ENCODE measurements around the gene TMEM94.

Gene TMEM94

GRCh38 chr17:75494326-75494877, 38.0 kb downstream of the TMEM94 start:
- in situ Hi-C loops (cut with MboI; ENCODE audit: low sequenced_read_pairs), result no loop called here

- in situ Hi-C loops (cut with MboI; ENCODE audit: low sequenced_read_pairs), result no loop called here
These were observed 39.6 kb downstream of the TMEM94 start for GRCh38 chr17:75496005-75496404.

- in situ Hi-C loops (cut with MboI; ENCODE audit: low sequenced_read_pairs), result no loop called here
These were observed 41.7 kb downstream of the TMEM94 start for GRCh38 chr17:75498039-75498725.

- in situ Hi-C loops (cut with MboI; ENCODE audit: low sequenced_read_pairs), result no loop called here
These were observed 42.3 kb downstream of the TMEM94 start for GRCh38 chr17:75498726-75499213.

GRCh38 chr17:75499313-75500022, 43.0 kb downstream of the TMEM94 start:
- in situ Hi-C loops (cut with MboI; ENCODE audit: low sequenced_read_pairs), result no loop called here

- in situ Hi-C loops (cut with MboI; ENCODE audit: low sequenced_read_pairs), result no loop called here
These were observed 44.2 kb downstream of the TMEM94 start for GRCh38 chr17:75500419-75501216.

DNA sequence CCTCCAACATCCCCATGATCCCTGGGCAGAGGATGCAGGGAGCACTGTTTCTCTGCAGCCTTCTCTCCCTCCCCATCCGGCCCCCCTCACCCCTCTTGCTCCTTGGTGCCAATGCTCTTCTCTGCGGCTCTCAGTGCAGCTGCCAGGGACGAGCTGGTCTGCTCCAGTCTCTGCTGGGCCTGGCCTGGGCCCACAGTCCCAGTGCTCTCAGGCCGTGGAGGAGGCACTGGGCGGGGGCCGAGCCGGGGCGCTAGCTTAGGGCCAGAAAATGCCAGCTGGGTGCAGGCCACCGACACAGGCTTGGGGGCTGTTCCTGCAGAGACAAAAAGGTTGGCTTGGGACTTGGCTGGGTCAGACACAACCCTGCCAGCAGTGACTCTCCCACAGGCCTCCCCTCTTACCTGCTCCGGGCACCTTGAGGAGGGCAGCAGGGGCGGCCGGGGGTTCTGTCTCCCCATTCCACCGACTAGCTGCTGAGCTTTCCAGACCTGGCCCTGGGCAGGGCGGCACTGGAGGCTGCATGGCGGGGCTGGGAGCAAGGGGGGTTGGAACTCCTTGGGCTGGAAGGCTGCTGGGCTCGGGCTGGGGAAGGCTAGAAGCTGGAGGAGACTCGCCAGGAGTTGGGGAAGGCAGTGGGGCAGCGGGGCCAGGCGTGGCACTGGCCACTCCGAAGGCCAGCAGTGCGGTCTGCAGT, 45.1 kb downstream of the TMEM94 start:
- in situ Hi-C loops (cut with MboI; ENCODE audit: low sequenced_read_pairs), result no loop called here

DNA sequence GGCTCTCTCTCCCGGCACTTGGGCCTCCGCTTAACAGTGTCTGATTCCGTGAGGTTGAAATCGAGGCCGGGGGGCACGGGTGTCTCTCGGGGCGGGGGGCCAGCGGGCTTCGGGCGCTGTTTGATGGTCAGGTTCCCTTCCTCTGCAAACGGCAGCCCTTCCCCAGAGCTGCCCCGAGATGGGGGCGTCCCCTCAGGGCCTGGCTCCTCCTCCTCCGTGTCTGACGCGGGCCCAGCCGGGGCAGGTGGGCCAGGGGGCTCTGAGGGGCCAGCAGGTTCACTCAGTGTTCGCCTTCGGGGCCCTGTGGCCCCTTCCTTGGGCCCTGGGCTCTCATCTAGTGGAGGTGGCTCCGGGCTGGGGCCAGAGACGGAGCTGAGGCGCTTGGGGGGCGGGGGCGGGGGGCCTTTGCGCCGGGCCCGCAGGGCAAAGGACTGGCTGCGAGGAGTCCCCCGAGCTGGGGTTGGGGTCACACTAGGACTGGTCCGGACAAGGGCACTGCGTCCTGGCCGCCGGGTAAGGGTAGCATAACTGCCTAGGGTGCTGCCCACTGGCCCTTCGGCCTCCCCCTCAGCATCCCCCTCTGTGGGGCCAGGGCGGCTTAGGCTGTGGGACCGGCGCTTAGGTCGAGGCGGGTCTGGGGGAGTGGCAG, 45.8 kb downstream of the TMEM94 start:
- in situ Hi-C loops (cut with MboI; ENCODE audit: low sequenced_read_pairs), result no loop called here

GRCh38 chr17:75502721-75503329, 46.4 kb downstream of the TMEM94 start:
- in situ Hi-C loops (cut with MboI; ENCODE audit: low sequenced_read_pairs), result no loop called here

DNA sequence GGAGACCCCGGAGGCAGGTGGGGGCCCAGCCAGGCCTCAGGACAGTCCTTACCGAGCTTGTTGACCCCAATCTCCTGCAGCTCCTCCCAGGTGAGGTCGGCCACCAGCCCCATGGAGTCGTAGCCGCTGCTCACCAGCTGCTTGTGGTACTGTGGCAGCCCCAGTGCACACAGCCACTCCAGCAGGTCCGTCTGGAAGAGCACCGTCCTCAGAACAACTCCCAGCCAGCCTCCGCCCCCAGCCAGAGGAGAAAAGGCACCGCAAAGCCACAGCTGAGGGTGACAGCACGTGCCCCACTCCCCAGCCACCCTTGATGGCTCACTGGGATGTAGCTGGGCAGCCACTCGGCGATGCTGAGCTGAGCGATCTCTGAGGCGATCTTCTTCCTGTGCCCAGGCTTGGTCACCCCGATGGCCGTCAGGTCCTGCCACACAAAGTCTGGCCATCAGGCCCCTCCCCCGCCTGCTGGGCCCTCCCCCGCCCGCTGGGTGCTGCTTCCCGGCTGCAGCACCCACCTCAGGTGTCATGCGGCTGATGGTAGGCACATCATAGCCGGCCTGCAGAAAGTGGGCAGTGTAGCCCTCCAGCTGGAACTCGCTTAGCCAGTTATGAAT, 47.0 kb downstream of the TMEM94 start:
- in situ Hi-C loops (cut with MboI; ENCODE audit: low sequenced_read_pairs), result no loop called here

DNA sequence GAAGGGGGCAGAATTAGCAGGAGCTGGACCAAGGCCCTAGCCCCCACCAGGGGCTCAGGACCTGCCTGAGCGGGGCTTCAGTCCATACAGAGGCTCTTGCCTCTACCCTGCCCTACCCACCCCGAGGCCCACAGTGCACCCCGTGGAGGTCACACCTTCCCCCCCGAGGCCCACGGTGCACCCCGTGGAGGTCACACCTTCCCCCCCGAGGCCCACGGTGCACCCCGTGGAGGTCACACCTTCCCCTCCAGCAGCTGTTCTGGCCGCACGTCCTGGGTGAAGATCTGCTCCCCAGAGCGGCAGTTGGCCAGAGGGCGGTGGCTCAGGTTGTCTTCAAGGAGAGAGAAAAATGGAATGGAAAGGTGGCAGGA, 47.5 kb downstream of the TMEM94 start:
- in situ Hi-C loops (cut with MboI; ENCODE audit: low sequenced_read_pairs), result no loop called here

- in situ Hi-C loops (cut with MboI; ENCODE audit: low sequenced_read_pairs), result no loop called here
These were observed 48.1 kb downstream of the TMEM94 start for GRCh38 chr17:75504347-75505151.

GRCh38 chr17:75505152-75505409, 48.6 kb downstream of the TMEM94 start:
- in situ Hi-C loops (cut with MboI; ENCODE audit: low sequenced_read_pairs), result no loop called here

GRCh38 chr17:75505640-75506039, 49.2 kb downstream of the TMEM94 start:
- in situ Hi-C loops (cut with MboI; ENCODE audit: low sequenced_read_pairs), result no loop called here

DNA sequence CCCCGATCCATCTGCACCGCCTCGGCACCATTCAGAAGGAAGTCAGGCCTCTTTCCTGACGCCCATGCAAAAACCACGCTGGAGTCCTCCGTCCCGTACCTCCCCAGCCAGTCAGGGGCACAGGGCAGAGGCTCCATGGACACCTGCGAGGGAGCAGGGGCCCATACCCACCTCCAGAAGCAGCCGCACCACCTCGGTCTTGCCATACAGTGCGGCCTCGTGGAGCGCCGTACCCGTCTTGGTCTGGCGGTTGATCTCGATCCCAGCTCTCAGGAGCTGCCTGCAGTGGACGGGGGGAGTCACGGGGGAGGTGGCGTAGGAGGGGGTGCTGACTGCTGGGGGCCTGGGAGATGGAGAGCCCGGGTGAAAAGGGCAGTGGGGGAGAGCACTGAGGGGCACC, 49.7 kb downstream of the TMEM94 start:
- in situ Hi-C loops (cut with MboI; ENCODE audit: low sequenced_read_pairs), result no loop called here

GRCh38 chr17:75506888-75507287, 50.5 kb downstream of the TMEM94 start:
- in situ Hi-C loops (cut with MboI; ENCODE audit: low sequenced_read_pairs), result no loop called here

GRCh38 chr17:75507733-75508719, 51.6 kb downstream of the TMEM94 start:
- in situ Hi-C loops (cut with MboI; ENCODE audit: low sequenced_read_pairs), result no loop called here

- in situ Hi-C loops (cut with MboI; ENCODE audit: low sequenced_read_pairs), result no loop called here
These were observed 52.5 kb downstream of the TMEM94 start for GRCh38 chr17:75508931-75509361.
